ENCODE results near the gene PRDX2. TPM values are rescaled to one million over a fixed set of nuclear protein-coding genes. Genes with fewer than 3 reads are reported as not detected.
A peak's percentile ranks its signal among the peaks of the same experiment; 100 is the strongest.

The PRDX2 gene
- total RNA-seq, 4 donors from 2014 or later = 166 to 496 (median 328) TPM

- TF ChIP-seq POLR2A (IDR thresholded peaks at IDR 0.05) = no peak
- TF ChIP-seq CTCF (IDR thresholded peaks at IDR 0.05) = no peak
- no peaks in the 10 kb centered on the region for H3K9me3 ChIP-seq
- peaks cover 34 to 47% of the 10 kb centered on the region in 2 donors for H3K4me1 ChIP-seq
- intact Hi-C loops (cut with DNase I) = no loop called here
- peak overlapping the region; percentile 92 to 98 (median 98) for H3K27ac ChIP-seq
- no peaks in the 10 kb centered on the region for H3K27me3 ChIP-seq
- H3K4me3 ChIP-seq (replicated peaks in 1 of 3) = peak overlapping the region in 1 of 3 donors; percentile 69
- 51 to 60% methylated on average over 6 of the region's 6 CpGs for WGBS, 2 donors
- DNase-seq = no peak
- no peaks in the 10 kb centered on the region for H3K36me3 ChIP-seq
These were observed 22.8 kb downstream of the PRDX2 start for GRCh38 chr19:12778905-12779161.

- Histone ChIP-seq H3K9me3 (no peaks in the 10 kb centered on the region), H3K27ac (peak overlapping the region; percentile 92 to 98 (median 98)), H3K27me3 (no peaks in the 10 kb centered on the region), H3K4me1 (peaks cover 28 to 42% of the 10 kb centered on the region in 2 donors), H3K36me3 (no peaks in the 10 kb centered on the region), H3K4me3 (replicated peaks in 1 of 3) (peak overlapping the region; percentile 25 to 69 (median 65))
- TF ChIP-seq CTCF (IDR thresholded peaks at IDR 0.05) = peak in 1 of 6 experiments; percentile 2
- TF ChIP-seq POLR2A (IDR thresholded peaks at IDR 0.05) = peak in 1 of 2 donors; percentile 72
- intact Hi-C loops (cut with DNase I) = no loop called here
- peak; percentile 92 for DNase-seq
- WGBS, 2 donors = 2 to 7% methylated on average over 17 to 25 of the region's 44 CpGs
These were observed 23.3 kb downstream of the PRDX2 start for GRCh38 chr19:12778017-12778904.

GRCh38 chr19:12777217-12778016 lies 24.2 kb downstream of the PRDX2 start:
- H3K9me3 ChIP-seq = no peaks in the 10 kb centered on the region
- H3K36me3 ChIP-seq = no peaks in the 10 kb centered on the region
- peaks cover 23 to 36% of the 10 kb centered on the region in 2 donors for H3K4me1 ChIP-seq
- intact Hi-C loops (cut with DNase I) = loop anchor here (2.0 kb wide), 1 partner anchor 19 kb away; no protein-coding TSS in a partner anchor
- H3K27me3 ChIP-seq = no peaks in the 10 kb centered on the region
- peak overlapping the region; percentile 25 to 69 (median 65) for H3K4me3 ChIP-seq (replicated peaks in 1 of 3)
- DNase-seq = peak; percentile 76 to 80
- WGBS, 2 donors = 12 to 16% methylated on average over 33 to 43 of the region's 43 CpGs
- peak overlapping the region; percentile 92 to 98 (median 98) for H3K27ac ChIP-seq
- TF ChIP-seq CTCF (IDR thresholded peaks at IDR 0.05) = peak; percentile 78 to 97 (median 92)
- TF ChIP-seq POLR2A (IDR thresholded peaks at IDR 0.05) = peak in 1 of 2 donors; percentile 5

GRCh38 chr19:12774588-12775555 lies 26.7 kb downstream of the PRDX2 start, which contains the start of gene HOOK2:
TSS of gene HOOK2 (minus strand) at chr19:12775552. CDS start at chr19:12775449, 103 bp downstream.
- no peaks in the 10 kb centered on the region for H3K9me3 ChIP-seq
- peak; percentile 100 for DNase-seq
- no peaks in the 10 kb centered on the region for H3K27me3 ChIP-seq
- WGBS, 2 donors = 19 to 25% methylated on average over 29 to 34 of the region's 58 CpGs
- H3K4me3 ChIP-seq (replicated peaks in 1 of 3) = peak within 1 kb of the TSS in 2 of 3 donors; percentile 57 to 61
- peaks cover 19 to 28% of the 10 kb centered on the region in 2 donors for H3K4me1 ChIP-seq
- peak within 1 kb of the TSS; percentile 82 to 96 (median 96) for H3K27ac ChIP-seq
- TF ChIP-seq CTCF (IDR thresholded peaks at IDR 0.05) (peak in 1 of 6 experiments; percentile 11), POLR2A (IDR thresholded peaks at IDR 0.05) (peak; percentile 36 to 74)
- intact Hi-C loops (cut with DNase I) = loop anchor here (5.0 kb wide), 1 partner anchor 62 kb away; the partner anchor contains the start of gene MAST1
- H3K36me3 ChIP-seq = peaks cover 5 to 7% of the 10 kb centered on the region in 2 donors

Measured in thyroid gland (tissue), 4 donors.